Left ventricle myocardium inferior (tissue), 1 donor: Measurements from ENCODE around the gene CEP70. TPM values are rescaled to one million over a fixed set of nuclear protein-coding genes. Genes with fewer than 3 reads are reported as not detected.
"Not testable (repeated sequence)": the region's sequence is repeated elsewhere in the genome, so short reads cannot be mapped to it uniquely, and the experiment has no call there.

Experiments used
- DNase-seq: peaks from one replicate; pipeline ENCODE4 v3.0.0-alpha.2; 2020
- H3K27ac ChIP-seq: fragments of 200-600 bp; replicated peaks from 2 replicates; pipeline ENCODE4 v1.8.0; 2021
- H3K27me3 ChIP-seq: fragments of 200-600 bp; 2 replicates; pipeline ENCODE4 v1.8.0; 2021; ENCODE audit warnings: low read depth
- H3K36me3 ChIP-seq: fragments of 200-600 bp; 2 replicates; pipeline ENCODE4 v1.8.0; 2021
- H3K4me1 ChIP-seq: fragments of 200-600 bp; 2 replicates; pipeline ENCODE4 v1.8.0; 2021
- H3K4me3 ChIP-seq: fragments of 200-600 bp; 2 replicates; pipeline ENCODE4 v1.8.0; 2021; ENCODE audit warnings: mild to moderate bottlenecking, moderate library complexity
- H3K9me3 ChIP-seq: fragments of 200-600 bp; replicated peaks from 2 replicates; pipeline ENCODE4 v1.8.0; 2021
- CTCF ChIP-seq: fragments of 200-600 bp; IDR thresholded peaks from 2 replicates; pipeline ENCODE4 v1.8.0; 2021; ENCODE audit warnings: antibody characterized with exemption, mild to moderate bottlenecking, borderline replicate concordance
- intact Hi-C: fragments of 100-400 bp; cut with micrococcal nuclease; formaldehyde crosslinking; loops from one replicate; pipeline ENCODE4 v1.11.0; 2022
- total RNA-seq: library from RNA; stranded (reverse); fragmentation: NEBNext Ultra II Directional; extraction: Animal tissue kit (Norgen Biotek cat#: 25700); gene quantifications from one replicate; pipeline ENCODE4 v1.2.1, GENCODE V29; 2021
- donor health status: DM: no; HTN: yes; CAD: no; lungs with severe emphysema.

CEP70 gene
- total RNA-seq, 1 donor from 2014 or later: 25.8 TPM

DNA sequence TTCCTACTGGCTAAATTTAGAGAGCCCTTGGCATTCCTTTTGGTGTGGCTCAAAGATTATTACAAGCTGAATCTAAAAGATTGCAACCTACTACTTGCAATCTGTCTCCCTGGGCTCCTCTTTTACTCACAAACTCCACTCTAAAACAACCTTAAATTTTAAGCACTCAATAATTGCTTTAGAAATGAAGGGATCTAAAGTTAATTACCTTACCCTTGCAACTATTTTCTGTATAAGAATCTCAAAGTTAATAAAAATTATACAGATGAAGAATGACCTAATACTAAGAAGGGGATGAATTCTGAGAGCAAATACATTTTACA lies 99.5 kb downstream of the CEP70 start:
- no peak for TF ChIP-seq CTCF
- DNase-seq: no peak
- intact Hi-C loops: no loop called here
- peak overlapping the region; percentile 71 for H3K27ac ChIP-seq
- peaks cover 8% of the 10 kb centered on the region for H3K36me3 ChIP-seq
- H3K9me3 ChIP-seq: peaks cover under 1% of the 10 kb centered on the region
- H3K27me3 ChIP-seq: no peaks in the 10 kb centered on the region
- peaks cover 36% of the 10 kb centered on the region for H3K4me1 ChIP-seq
- H3K4me3 ChIP-seq: no peak overlapping the region

- no peak overlapping the region for H3K4me3 ChIP-seq
- peak overlapping the region; percentile 71 for H3K27ac ChIP-seq
- intact Hi-C loops: no loop called here
- H3K36me3 ChIP-seq: peaks cover 5% of the 10 kb centered on the region
- peaks cover 36% of the 10 kb centered on the region for H3K4me1 ChIP-seq
- peaks cover 6% of the 10 kb centered on the region for H3K9me3 ChIP-seq
- TF ChIP-seq CTCF: no peak
- H3K27me3 ChIP-seq: no peaks in the 10 kb centered on the region
- DNase-seq: no peak
Measured at GRCh38 chr3:138493804-138494606, 100.1 kb downstream of the CEP70 start.

DNA sequence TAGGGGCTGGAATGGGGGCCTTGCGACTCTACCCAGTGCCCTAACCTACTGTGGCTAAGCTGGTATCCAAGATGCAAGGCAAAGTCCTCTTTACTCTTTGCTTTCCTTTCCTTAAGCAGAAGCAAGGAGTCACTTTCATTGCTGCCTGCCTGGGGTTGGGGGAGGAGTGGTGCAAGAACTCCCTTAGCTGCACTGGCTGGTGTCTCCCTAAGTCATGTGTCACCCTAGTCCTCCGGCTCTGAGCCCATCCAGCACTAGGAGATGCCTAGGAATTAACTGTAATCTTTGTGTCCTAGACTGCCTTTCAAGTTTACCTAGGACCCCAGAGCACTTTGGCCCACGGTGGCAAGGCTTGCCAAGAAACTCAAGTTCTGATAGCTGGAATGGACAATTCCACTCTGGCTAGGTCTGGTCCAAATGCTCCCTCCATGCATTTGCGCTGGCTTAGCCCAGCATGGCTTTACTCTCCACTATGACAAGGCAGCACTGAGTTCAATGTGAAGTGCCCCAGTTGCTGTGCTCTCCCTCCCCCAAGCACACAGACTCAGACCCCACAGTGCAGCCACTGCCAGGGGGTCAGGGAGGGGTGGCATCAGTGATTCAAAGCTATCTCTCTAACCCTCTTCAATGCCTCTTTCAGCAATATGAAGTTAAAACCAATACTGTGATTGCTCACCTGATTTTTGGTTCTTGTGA lies 100.9 kb downstream of the CEP70 start:
- intact Hi-C loops: no loop called here
- TF ChIP-seq CTCF: no peak
- no peak for DNase-seq

GRCh38 chr3:138491971-138492370 lies 102.1 kb downstream of the CEP70 start:
- no peak for DNase-seq
- Histone ChIP-seq H3K4me1 (peaks cover 36% of the 10 kb centered on the region), H3K36me3 (no peaks in the 10 kb centered on the region), H3K27ac (no peak overlapping the region), H3K9me3 (peaks cover 24% of the 10 kb centered on the region), H3K4me3 (no peak overlapping the region), H3K27me3 (no peaks in the 10 kb centered on the region)
- intact Hi-C loops: no loop called here
- TF ChIP-seq CTCF: no peak

More for the DNA sequence above, 100.9 kb downstream of the CEP70 start:
- Histone ChIP-seq H3K4me3 (no peak overlapping the region), H3K27me3 (no peaks in the 10 kb centered on the region), H3K27ac (peak overlapping the region; percentile 71), H3K4me1 (peaks cover 36% of the 10 kb centered on the region), H3K36me3 (no peaks in the 10 kb centered on the region), H3K9me3 (peaks cover 12% of the 10 kb centered on the region)

GRCh38 chr3:138486580-138486979 lies 107.5 kb downstream of the CEP70 start:
- intact Hi-C loops, H3K27ac ChIP-seq: not testable (repeated sequence)

GRCh38 chr3:138484672-138485071 lies 109.4 kb downstream of the CEP70 start:
- H3K27ac ChIP-seq, H3K36me3 ChIP-seq, H3K4me3 ChIP-seq, H3K27me3 ChIP-seq, H3K4me1 ChIP-seq, intact Hi-C loops, DNase-seq: not testable (repeated sequence)
- peaks cover 51% of the 10 kb centered on the region for H3K9me3 ChIP-seq

More at GRCh38 chr3:138486580-138486979, 107.5 kb downstream of the CEP70 start:
- DNase-seq, H3K27me3 ChIP-seq, H3K4me1 ChIP-seq, H3K36me3 ChIP-seq, H3K4me3 ChIP-seq: not testable (repeated sequence)
- H3K9me3 ChIP-seq: peaks cover 51% of the 10 kb centered on the region
